ENCODE results near the gene ASAP3. TPM values are rescaled to one million over a fixed set of nuclear protein-coding genes. Genes with fewer than 3 reads are reported as not detected.

Gene ASAP3
- total RNA-seq = 10 to 100 TPM; 29.5 to 47.2 (median 41.8) TPM

- peak in 2 of 4 donors; percentile 13 to 59 for TF ChIP-seq POLR2A (IDR thresholded peaks at IDR 0.05)
- TF ChIP-seq POLR2AphosphoS5 (IDR thresholded peaks at IDR 0.05) = peak in 1 of 2 donors; percentile 65
- TF ChIP-seq EP300 (IDR thresholded peaks at IDR 0.05) = no peak
- TF ChIP-seq CTCF (IDR thresholded peaks at IDR 0.05) = peak in 2 of 6 experiments; percentile 7 to 24
- Histone ChIP-seq H3K27ac (peak within 1 kb of the TSS; percentile 86 to 92 (median 88)), H3K4me3 (peak within 1 kb of the TSS; percentile 54 to 92 (median 89)), H3K4me1 (peaks cover 23 to 32% (median 29%) of the 10 kb centered on the region in 4 donors), H3K36me3 (no peaks in the 10 kb centered on the region), H3K9me3 (no peaks in the 10 kb centered on the region), H3K27me3 (no peaks in the 10 kb centered on the region)
- WGBS, 2 donors = 1% methylated on average over 23 to 32 of the region's 84 CpGs
- DNase-seq (peak in 1 of 2 donors; percentile 31), ATAC-seq (ENCODE audit: low FRiP score in 2 of 2) (peak in 1 of 2 donors; percentile 1)
Observed at GRCh38 chr1:23483321-23484252, at the start of gene ASAP3. Gene ASAP3 (minus strand): TSS chr1:23484179. CDS start chr1:23484133, 46 bp downstream.

- peak in 1 of 2 donors; percentile 65 for DNase-seq
- Histone ChIP-seq H3K9me3 (no peaks in the 10 kb centered on the region), H3K36me3 (no peaks in the 10 kb centered on the region), H3K4me3 (no peak overlapping the region), H3K27me3 (no peaks in the 10 kb centered on the region), H3K27ac (peak overlapping the region in 3 of 4 donors; percentile 39 to 74 (median 62)), H3K4me1 (peaks cover 32 to 51% (median 36%) of the 10 kb centered on the region in 4 donors)
- no peak for TF ChIP-seq POLR2AphosphoS5 (IDR thresholded peaks at IDR 0.05)
- TF ChIP-seq POLR2A (IDR thresholded peaks at IDR 0.05) = no peak
- no peak for TF ChIP-seq CTCF (IDR thresholded peaks at IDR 0.05)
- no peak for TF ChIP-seq EP300 (IDR thresholded peaks at IDR 0.05)
- 56 to 79% methylated on average over 6 of the region's 6 CpGs for WGBS, 2 donors
- ATAC-seq (ENCODE audit: low FRiP score in 2 of 2) = peak; percentile 26 to 41
Observed at GRCh38 chr1:23533246-23534023, 49.5 kb upstream of the ASAP3 start.

- no peaks in the 10 kb centered on the region for H3K27me3 ChIP-seq
- H3K9me3 ChIP-seq = no peaks in the 10 kb centered on the region
- DNase-seq = no peak
- peaks cover 41 to 69% (median 50%) of the 10 kb centered on the region in 4 donors for H3K4me1 ChIP-seq
- H3K27ac ChIP-seq = peak overlapping the region in 3 of 4 donors; percentile 27 to 82 (median 44)
- no peaks in the 10 kb centered on the region for H3K36me3 ChIP-seq
- 40 to 44% methylated on average over 5 of the region's 5 CpGs for WGBS, 2 donors
- peak overlapping the region in 3 of 4 donors; percentile 52 to 65 (median 63) for H3K4me3 ChIP-seq
- no peak for ATAC-seq (ENCODE audit: low FRiP score in 2 of 2)
- TF ChIP-seq POLR2AphosphoS5 (IDR thresholded peaks at IDR 0.05) = no peak
- no peak for TF ChIP-seq POLR2A (IDR thresholded peaks at IDR 0.05)
- no peak for TF ChIP-seq EP300 (IDR thresholded peaks at IDR 0.05)
- no peak for TF ChIP-seq CTCF (IDR thresholded peaks at IDR 0.05)
Observed at GRCh38 chr1:23531562-23532094, 47.6 kb upstream of the ASAP3 start.

GRCh38 chr1:23530747-23531561 is 47.0 kb upstream of the ASAP3 start, which contains the start of gene E2F2:
Gene E2F2 (minus strand): TSS chr1:23531233. CDS start chr1:23530793, 440 bp downstream.
- Histone ChIP-seq H3K27me3 (no peaks in the 10 kb centered on the region), H3K9me3 (no peaks in the 10 kb centered on the region), H3K4me3 (peak within 1 kb of the TSS; percentile 30 to 65 (median 58)), H3K27ac (peak within 1 kb of the TSS in 3 of 4 donors; percentile 27 to 82 (median 44)), H3K4me1 (peaks cover 41 to 74% (median 52%) of the 10 kb centered on the region in 4 donors), H3K36me3 (no peaks in the 10 kb centered on the region)
- WGBS, 2 donors = 1 to 2% methylated on average over 54 to 66 of the region's 85 CpGs
- DNase-seq (peak; percentile 91 to 93), ATAC-seq (ENCODE audit: low FRiP score in 2 of 2) (peak; percentile 70 to 78)
- TF ChIP-seq CTCF (IDR thresholded peaks at IDR 0.05) (peak in 1 of 6 experiments; percentile 31), POLR2A (IDR thresholded peaks at IDR 0.05) (peak in 1 of 4 donors; percentile 27), POLR2AphosphoS5 (IDR thresholded peaks at IDR 0.05) (no peak)

Data from upper lobe of left lung (tissue), 6 donors.